ENCODE measurements around the gene WFDC5. TPM values are rescaled to one million over a fixed set of nuclear protein-coding genes. Genes with fewer than 3 reads are reported as not detected.

WFDC5 gene
- polyA plus RNA-seq, 1 of the 3 experiments (the other 2 are of a cell fraction), result 0.08 TPM

DNA sequence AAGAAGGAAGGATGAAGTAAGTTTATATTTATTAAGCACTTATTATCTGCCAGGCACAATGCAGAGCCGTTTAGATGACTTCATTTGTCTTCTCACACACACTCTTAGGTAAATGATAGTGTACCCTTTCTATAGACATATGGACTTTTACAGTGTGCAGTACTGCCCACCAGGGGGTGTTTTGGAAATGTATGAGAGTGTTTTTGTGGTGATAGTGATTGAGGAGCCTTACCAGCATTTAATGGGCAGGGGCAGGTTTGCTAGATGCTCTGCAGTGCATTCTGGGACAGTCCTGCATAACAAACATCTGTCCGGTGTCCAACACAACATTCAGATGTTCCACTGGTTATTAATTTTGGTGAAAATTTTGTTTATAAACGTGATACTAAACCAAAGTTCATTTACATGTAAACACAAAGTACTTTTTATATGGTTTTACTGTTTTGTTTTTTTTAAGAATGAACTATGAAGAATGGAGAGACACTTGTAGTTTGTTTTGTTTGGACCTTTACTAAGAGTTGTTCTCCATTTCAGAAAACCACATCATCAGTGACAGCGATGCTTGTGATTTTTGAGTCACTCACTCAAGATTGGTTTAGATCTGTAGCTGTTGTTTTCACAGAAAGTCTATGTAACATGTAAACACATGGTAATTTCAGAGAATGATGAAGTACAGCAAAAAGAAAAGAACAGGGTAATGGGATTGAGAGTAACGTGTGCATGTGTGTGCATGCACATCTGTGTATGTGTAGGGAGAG, 33.9 kb downstream of the WFDC5 start:
- Histone ChIP-seq H3K79me2 (ENCODE audit: insufficient read depth) (no peaks in the 10 kb centered on the region), H4K20me1 (ENCODE audit: insufficient read depth) (no peaks in the 10 kb centered on the region), H3K9me2 (no peaks in the 10 kb centered on the region), H3K4me1 (ENCODE audit: control insufficient read depth in 1 of 2, insufficient read depth in 2 of 2, low read depth in 1 of 2, low read length in 1 of 2) (no peaks in the 10 kb centered on the region), H3K36me3 (replicated peaks in 1 of 2; ENCODE audit: control insufficient read depth in 1 of 2, insufficient read depth in 2 of 2, low read length in 1 of 2) (peaks cover 21 to 41% of the 10 kb centered on the region in 2 experiments), H3K4me2 (no peak overlapping the region), H3K27me3 (ENCODE audit: insufficient read depth) (no peaks in the 10 kb centered on the region), H3F3A (replicated peaks; ENCODE audit: insufficient read depth) (no peaks in the 10 kb centered on the region), H3K4me3 (ENCODE audit: low read depth in 2 of 2, low read length in 1 of 2) (no peak overlapping the region), H3K9me3 (no peaks in the 10 kb centered on the region), H2AFZ (ENCODE audit: low read depth) (no peak overlapping the region), H3K27ac (ENCODE audit: low read depth in 2 of 2, low read length in 1 of 2) (no peak overlapping the region), H3K9ac (no peak overlapping the region)
- TF ChIP-seq, protein P1, sequence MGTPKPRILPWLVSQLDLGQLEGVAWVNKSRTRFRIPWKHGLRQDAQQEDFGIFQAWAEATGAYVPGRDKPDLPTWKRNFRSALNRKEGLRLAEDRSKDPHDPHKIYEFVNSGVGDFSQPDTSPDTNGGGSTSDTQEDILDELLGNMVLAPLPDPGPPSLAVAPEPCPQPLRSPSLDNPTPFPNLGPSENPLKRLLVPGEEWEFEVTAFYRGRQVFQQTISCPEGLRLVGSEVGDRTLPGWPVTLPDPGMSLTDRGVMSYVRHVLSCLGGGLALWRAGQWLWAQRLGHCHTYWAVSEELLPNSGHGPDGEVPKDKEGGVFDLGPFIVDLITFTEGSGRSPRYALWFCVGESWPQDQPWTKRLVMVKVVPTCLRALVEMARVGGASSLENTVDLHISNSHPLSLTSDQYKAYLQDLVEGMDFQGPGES (IDR thresholded peaks at IDR 0.05; ENCODE audit: low read depth, low read length), result no peak
- TF ChIP-seq, protein P2, sequence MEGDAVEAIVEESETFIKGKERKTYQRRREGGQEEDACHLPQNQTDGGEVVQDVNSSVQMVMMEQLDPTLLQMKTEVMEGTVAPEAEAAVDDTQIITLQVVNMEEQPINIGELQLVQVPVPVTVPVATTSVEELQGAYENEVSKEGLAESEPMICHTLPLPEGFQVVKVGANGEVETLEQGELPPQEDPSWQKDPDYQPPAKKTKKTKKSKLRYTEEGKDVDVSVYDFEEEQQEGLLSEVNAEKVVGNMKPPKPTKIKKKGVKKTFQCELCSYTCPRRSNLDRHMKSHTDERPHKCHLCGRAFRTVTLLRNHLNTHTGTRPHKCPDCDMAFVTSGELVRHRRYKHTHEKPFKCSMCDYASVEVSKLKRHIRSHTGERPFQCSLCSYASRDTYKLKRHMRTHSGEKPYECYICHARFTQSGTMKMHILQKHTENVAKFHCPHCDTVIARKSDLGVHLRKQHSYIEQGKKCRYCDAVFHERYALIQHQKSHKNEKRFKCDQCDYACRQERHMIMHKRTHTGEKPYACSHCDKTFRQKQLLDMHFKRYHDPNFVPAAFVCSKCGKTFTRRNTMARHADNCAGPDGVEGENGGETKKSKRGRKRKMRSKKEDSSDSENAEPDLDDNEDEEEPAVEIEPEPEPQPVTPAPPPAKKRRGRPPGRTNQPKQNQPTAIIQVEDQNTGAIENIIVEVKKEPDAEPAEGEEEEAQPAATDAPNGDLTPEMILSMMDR (IDR thresholded peaks at IDR 0.05), result peak; percentile 59
- peak; percentile 6; the same call in 1 of the 2 replicates for TF ChIP-seq SMC3 (IDR thresholded peaks at IDR 0.05; ENCODE audit: low read depth, low read length)
- ChIA-PET CTCF (no interaction called here), POLR2A (no interaction called here)
- no peak for DNase-seq
- WGBS (ENCODE audit: low lambda C conversion rate), result 82% methylated on average over 5 of the region's 5 CpGs

DNA sequence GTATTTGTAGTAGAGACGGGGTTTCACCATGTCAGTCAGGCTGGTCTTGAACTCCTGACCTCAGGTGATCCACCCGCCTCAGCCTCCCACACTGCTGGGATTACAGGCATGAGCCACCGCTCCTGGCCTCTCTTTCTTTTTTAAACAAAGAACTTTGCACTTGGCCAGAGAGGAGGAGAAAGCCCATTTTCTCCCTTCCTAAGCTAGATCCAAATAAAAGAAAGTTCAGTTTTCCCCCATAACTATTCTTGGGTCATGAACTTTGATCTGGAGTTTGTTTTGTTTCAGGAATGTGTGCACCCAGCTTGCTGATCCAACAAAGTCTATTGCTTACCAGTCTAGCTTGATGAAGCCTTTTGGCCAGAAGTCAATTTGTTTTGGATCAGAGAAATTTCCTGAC, 37.4 kb downstream of the WFDC5 start:
- Histone ChIP-seq H3K9me3 (no peaks in the 10 kb centered on the region), H4K20me1 (ENCODE audit: insufficient read depth) (no peaks in the 10 kb centered on the region), H3K27ac (ENCODE audit: low read depth in 2 of 2, low read length in 1 of 2) (no peak overlapping the region), H3K27me3 (ENCODE audit: insufficient read depth) (no peaks in the 10 kb centered on the region), H3K9ac (no peak overlapping the region), H3K4me3 (ENCODE audit: low read depth in 2 of 2, low read length in 1 of 2) (no peak overlapping the region), H3K4me1 (ENCODE audit: control insufficient read depth in 1 of 2, insufficient read depth in 2 of 2, low read depth in 1 of 2, low read length in 1 of 2) (no peaks in the 10 kb centered on the region), H3K4me2 (no peak overlapping the region), H3K9me2 (no peaks in the 10 kb centered on the region), H3F3A (replicated peaks; ENCODE audit: insufficient read depth) (no peaks in the 10 kb centered on the region), H3K36me3 (replicated peaks in 1 of 2; ENCODE audit: control insufficient read depth in 1 of 2, insufficient read depth in 2 of 2, low read length in 1 of 2) (peaks cover 35 to 44% of the 10 kb centered on the region in 2 experiments), H3K79me2 (ENCODE audit: insufficient read depth) (no peaks in the 10 kb centered on the region), H2AFZ (ENCODE audit: low read depth) (no peak overlapping the region)
- TF ChIP-seq GATA2 (CRISPR knock-in tag; IDR thresholded peaks at IDR 0.05), result no peak
- TF ChIP-seq, protein P1 (IDR thresholded peaks at IDR 0.05; ENCODE audit: low read depth, low read length), result no peak
- TF ChIP-seq, protein P3, sequence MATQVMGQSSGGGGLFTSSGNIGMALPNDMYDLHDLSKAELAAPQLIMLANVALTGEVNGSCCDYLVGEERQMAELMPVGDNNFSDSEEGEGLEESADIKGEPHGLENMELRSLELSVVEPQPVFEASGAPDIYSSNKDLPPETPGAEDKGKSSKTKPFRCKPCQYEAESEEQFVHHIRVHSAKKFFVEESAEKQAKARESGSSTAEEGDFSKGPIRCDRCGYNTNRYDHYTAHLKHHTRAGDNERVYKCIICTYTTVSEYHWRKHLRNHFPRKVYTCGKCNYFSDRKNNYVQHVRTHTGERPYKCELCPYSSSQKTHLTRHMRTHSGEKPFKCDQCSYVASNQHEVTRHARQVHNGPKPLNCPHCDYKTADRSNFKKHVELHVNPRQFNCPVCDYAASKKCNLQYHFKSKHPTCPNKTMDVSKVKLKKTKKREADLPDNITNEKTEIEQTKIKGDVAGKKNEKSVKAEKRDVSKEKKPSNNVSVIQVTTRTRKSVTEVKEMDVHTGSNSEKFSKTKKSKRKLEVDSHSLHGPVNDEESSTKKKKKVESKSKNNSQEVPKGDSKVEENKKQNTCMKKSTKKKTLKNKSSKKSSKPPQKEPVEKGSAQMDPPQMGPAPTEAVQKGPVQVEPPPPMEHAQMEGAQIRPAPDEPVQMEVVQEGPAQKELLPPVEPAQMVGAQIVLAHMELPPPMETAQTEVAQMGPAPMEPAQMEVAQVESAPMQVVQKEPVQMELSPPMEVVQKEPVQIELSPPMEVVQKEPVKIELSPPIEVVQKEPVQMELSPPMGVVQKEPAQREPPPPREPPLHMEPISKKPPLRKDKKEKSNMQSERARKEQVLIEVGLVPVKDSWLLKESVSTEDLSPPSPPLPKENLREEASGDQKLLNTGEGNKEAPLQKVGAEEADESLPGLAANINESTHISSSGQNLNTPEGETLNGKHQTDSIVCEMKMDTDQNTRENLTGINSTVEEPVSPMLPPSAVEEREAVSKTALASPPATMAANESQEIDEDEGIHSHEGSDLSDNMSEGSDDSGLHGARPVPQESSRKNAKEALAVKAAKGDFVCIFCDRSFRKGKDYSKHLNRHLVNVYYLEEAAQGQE (IDR thresholded peaks at IDR 0.05; ENCODE audit: low read depth, low read length), result no peak
- TF ChIP-seq EZH2phosphoT487 (IDR thresholded peaks at IDR 0.05; ENCODE audit: borderline replicate concordance, low read depth), result no peak
- TF ChIP-seq, protein P4, sequence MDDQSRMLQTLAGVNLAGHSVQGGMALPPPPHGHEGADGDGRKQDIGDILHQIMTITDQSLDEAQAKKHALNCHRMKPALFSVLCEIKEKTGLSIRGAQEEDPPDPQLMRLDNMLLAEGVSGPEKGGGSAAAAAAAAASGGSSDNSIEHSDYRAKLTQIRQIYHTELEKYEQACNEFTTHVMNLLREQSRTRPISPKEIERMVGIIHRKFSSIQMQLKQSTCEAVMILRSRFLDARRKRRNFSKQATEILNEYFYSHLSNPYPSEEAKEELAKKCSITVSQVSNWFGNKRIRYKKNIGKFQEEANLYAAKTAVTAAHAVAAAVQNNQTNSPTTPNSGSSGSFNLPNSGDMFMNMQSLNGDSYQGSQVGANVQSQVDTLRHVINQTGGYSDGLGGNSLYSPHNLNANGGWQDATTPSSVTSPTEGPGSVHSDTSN (IDR thresholded peaks at IDR 0.05), result no peak
- TF ChIP-seq FOSL2 (IDR thresholded peaks at IDR 0.05; ENCODE audit: borderline replicate concordance, low read depth), result no peak
- no peak for TF ChIP-seq TCF12 (IDR thresholded peaks at IDR 0.05)
- TF ChIP-seq SIN3A (IDR thresholded peaks at IDR 0.05; ENCODE audit: borderline replicate concordance, low read depth, low read length), result no peak
- TF ChIP-seq FOXM1 (IDR thresholded peaks at IDR 0.05; ENCODE audit: low read depth), result no peak
- TF ChIP-seq NRF1 (IDR thresholded peaks at IDR 0.05; ENCODE audit: low read depth, low read length), result no peak
- TF ChIP-seq POLR2AphosphoS5 (IDR thresholded peaks at IDR 0.05; ENCODE audit: low read depth, low read length), result no peak
- TF ChIP-seq, protein P5, sequence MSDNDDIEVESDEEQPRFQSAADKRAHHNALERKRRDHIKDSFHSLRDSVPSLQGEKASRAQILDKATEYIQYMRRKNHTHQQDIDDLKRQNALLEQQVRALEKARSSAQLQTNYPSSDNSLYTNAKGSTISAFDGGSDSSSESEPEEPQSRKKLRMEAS (IDR thresholded peaks at IDR 0.05; ENCODE audit: low read depth), result no peak
- ChIA-PET POLR2A (no interaction called here), CTCF (interaction anchor here (0.6 to 4.4 kb wide), 4 partner anchors 19 to 1603 kb away, joined by 3 to 27 read pairs (median 4); no protein-coding TSS in a partner anchor)
- WGBS (ENCODE audit: low lambda C conversion rate), result 98% methylated on average over 3 of the region's 3 CpGs
- no peak for DNase-seq

Measured in SK-N-SH (cell line).